ENCODE data around the gene NFRKB.

- TF ChIP-seq EZH2 (IDR thresholded peaks at IDR 0.05; ENCODE audit: insufficient read depth, poor library complexity, severe bottlenecking) (no peak), EZH2phosphoT487 (IDR thresholded peaks at IDR 0.05; ENCODE audit: insufficient read depth, low read depth) (no peak)
Observed at GRCh38 chr11:129943036-129943435, 47.7 kb upstream of the NFRKB start.

Measured in GM23248 (cell line).